Pancreas (tissue), 10 donors: Measurements from ENCODE around the gene MIDN. TPM values are rescaled to one million over a fixed set of nuclear protein-coding genes. Genes with fewer than 3 reads are reported as not detected.

Experiments
- ATAC-seq, 4 donors: fragments of 200-7000 bp; cut with Tn5 transposase; one replicate each; pipeline versions ENCODE4 v1.8.0 to v1.9.1; 2020; ENCODE audit warnings: mild to moderate bottlenecking in 4 of 4, moderate library complexity in 4 of 4
- DNase-seq, 6 donors: peaks; one replicate each; pipeline ENCODE4 v3.0.0-alpha.2; 2020
- FAIRE-seq: peaks from 2 replicates; lab custom pipeline; 2012; peaks lifted over from hg19 to GRCh38; lab: Jason Lieb, UNC
- H3K27ac ChIP-seq, 4 donors: fragments of 200-600 bp; sonication (generic); 1 replicate in 3 of 4; 2 replicates in 1 of 4; pipeline versions ENCODE4 v1.5.0 to v1.8.0; 2020
- H3K27me3 ChIP-seq, 4 donors: fragments of 200-600 bp; one replicate each; pipeline ENCODE4 v1.8.0; 2021
- H3K36me3 ChIP-seq, 3 donors: fragments of 200-600 bp; sonication (generic) in 1 of 3; one replicate each; pipeline versions ENCODE4 v1.5.0 to v1.8.0; 2020 to 2021
- H3K4me1 ChIP-seq, 3 donors: fragments of 200-600 bp; one replicate each; pipeline ENCODE4 v1.8.0; 2021
- H3K4me3 ChIP-seq, 4 donors: fragments of 200-600 bp; sonication (generic) in 2 of 4; one replicate each; pipeline versions ENCODE4 v1.5.0 to v1.8.0; 2020 to 2021
- H3K9me3 ChIP-seq, 4 donors: fragments of 200-600 bp; one replicate each; pipeline ENCODE4 v1.8.0; 2021
- WGBS, 2 donors: extraction: QIAGEN DNeasy Blood & Tissue Kit; methylation state at CpG; one replicate each; pipeline ENCODE4 v1.1.7; 2013; 5-methylcytosine and 5-hydroxymethylcytosine counted together
- intact Hi-C, 3 donors: fragments of 100-400 bp; cut with DNase I; formaldehyde crosslinking; loops; one replicate each; pipeline versions ENCODE4 v1.11.1 to v1.14.2; 2022
- polyA plus RNA-seq, 2 donors: library from polyadenylated mRNA; stranded (reverse); fragments of 200-250 nt; gene quantifications; one replicate each; pipeline ENCODE4 v1.2.3, GENCODE V29; 2013
- total RNA-seq, 6 donors: library from RNA; stranded (reverse); fragmentation: NEBNext Ultra II Directional in 4 of 6; extraction: Animal tissue kit (Norgen Biotek cat#: 25700) in 4 of 6; gene quantifications; one replicate each; pipeline versions ENCODE4 v1.2.1 to v1.2.4, GENCODE V29; 2021 to 2023
- TF ChIP-seq, protein P1 (sequence below), 4 donors: fragments of 200-600 bp; sonication (generic) in 3 of 4; IDR thresholded peaks; one replicate each; pipeline versions ENCODE4 v1.5.0 to v1.8.0; 2021; ENCODE audit warnings: antibody characterized with exemption in 4 of 4
- donor health status: healthy with polysubstance abuse.
- donor health status: DM: no; HTN: no; CAD: no; lungs with moderate emphysema.
- donor health status: DM: no; HTN: no; CAD: no.
- donor health status: control.
- donor health status: control.
- donor health status: Bipolar disorder and iron deficiency.
- donor health status: DM: yes; HTN: yes; CAD: no.
- donor health status: DM: no; HTN: no; CAD: no.
- donor health status: DM: no; HTN: no; CAD: no.
- donor health status: DM: yes; HTN: yes; CAD: no.

The MIDN gene
- total and polyA plus RNA-seq, 8 donors, result 32.1 to 78.0 (median 44.4) TPM

DNA sequence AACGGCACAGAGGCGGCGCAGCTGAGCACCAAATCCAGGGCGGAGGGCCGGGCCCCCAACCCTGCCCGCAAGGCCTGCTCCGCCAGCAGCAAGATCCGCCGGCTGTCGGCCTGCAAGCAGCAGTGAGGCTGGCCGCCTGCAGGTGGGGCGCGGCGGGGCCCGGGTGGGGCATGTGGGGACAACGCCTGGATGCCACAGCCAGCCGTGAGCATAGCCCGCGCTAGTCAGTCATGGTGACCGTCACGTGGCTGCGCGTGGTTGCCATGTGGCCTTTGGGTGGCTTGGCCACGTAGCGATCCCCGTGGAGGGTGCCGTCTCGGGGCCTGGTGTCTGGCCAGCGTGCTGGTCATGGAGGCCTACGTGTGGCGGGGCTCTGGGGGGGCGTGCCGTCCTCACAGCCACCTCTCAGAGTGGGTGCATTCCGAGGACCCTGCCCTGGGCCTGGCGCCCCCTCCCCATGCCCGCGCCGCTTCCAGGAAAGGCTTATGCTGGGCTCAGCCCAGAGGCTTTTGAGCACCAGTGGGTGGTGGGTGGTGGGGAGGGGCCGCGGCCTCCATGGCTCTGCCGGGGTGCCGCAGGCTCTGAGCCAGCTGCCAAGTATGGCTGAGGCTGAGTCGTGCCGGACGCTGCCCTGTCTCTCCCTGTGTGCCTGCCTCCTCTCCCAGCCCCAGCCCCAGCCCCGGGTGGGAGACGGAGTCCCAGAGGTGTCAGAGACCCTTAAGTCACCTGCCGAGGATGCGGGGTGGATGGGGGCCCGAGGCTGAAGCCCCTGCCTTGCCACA, 21.7 kb upstream of the MIDN start:
- no peak for ATAC-seq
- Histone ChIP-seq H3K27ac (no peak overlapping the region), H3K27me3 (no peaks in the 10 kb centered on the region), H3K9me3 (no peaks in the 10 kb centered on the region), H3K4me3 (no peak overlapping the region), H3K4me1 (peaks cover 0 to 4% (median 2%) of the 10 kb centered on the region in 3 donors), H3K36me3 (peaks cover 0 to 16% (median 5%) of the 10 kb centered on the region in 3 donors)
- WGBS, 2 donors, result 95% methylated on average over 46 to 50 of the region's 50 CpGs
- intact Hi-C loops, result no loop called here
- no peak for FAIRE-seq
- TF ChIP-seq, protein P1, sequence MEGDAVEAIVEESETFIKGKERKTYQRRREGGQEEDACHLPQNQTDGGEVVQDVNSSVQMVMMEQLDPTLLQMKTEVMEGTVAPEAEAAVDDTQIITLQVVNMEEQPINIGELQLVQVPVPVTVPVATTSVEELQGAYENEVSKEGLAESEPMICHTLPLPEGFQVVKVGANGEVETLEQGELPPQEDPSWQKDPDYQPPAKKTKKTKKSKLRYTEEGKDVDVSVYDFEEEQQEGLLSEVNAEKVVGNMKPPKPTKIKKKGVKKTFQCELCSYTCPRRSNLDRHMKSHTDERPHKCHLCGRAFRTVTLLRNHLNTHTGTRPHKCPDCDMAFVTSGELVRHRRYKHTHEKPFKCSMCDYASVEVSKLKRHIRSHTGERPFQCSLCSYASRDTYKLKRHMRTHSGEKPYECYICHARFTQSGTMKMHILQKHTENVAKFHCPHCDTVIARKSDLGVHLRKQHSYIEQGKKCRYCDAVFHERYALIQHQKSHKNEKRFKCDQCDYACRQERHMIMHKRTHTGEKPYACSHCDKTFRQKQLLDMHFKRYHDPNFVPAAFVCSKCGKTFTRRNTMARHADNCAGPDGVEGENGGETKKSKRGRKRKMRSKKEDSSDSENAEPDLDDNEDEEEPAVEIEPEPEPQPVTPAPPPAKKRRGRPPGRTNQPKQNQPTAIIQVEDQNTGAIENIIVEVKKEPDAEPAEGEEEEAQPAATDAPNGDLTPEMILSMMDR (IDR thresholded peaks at IDR 0.05), result no peak
- DNase-seq, result no peak

- DNase-seq, result no peak
- intact Hi-C loops, result no loop called here
- FAIRE-seq, result no peak
Observed at GRCh38 chr19:1227304-1228054, 20.9 kb upstream of the MIDN start.

DNA sequence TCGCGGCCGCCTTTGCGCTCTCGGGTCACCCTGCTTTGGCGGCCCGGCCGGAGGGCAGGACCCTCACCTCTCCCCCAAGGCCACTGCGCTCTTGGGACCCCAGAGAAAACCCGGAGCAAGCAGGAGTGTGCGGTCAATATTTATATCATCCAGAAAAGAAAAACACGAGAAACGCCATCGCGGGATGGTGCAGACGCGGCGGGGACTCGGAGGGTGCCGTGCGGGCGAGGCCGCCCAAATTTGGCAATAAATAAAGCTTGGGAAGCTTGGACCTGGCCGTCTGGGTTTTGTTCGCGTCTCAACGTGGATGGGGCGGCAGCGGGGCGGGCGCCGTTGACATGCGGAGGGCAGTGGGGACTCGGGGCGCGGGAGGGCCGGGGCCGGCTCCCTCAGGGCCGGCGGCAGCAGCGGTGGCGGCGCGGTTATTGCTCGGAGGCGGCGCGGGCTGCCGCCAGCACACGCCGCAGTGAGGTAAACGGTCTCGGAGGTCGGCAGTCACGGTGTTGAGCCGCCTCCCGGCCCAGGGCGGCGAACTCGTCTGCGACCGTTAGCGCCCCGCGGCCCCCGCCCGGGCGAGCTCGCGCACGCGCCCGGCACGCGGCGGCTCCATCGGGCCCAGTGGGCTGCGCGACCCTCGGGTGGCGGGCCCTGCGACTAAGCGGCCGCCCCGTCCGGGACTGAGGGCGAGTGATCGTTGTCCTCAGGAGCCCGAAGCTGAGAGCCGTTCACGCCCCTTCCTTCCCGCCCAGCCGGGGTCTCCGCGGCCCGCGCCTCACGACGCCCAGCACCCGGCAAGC, 20.0 kb upstream of the MIDN start:
- Histone ChIP-seq H3K4me1 (peaks cover 11 to 18% (median 15%) of the 10 kb centered on the region in 3 donors), H3K9me3 (no peaks in the 10 kb centered on the region), H3K27ac (no peak overlapping the region), H3K36me3 (peaks cover 0 to 12% (median 5%) of the 10 kb centered on the region in 3 donors), H3K27me3 (no peaks in the 10 kb centered on the region), H3K4me3 (no peak overlapping the region)
- ATAC-seq (no peak), DNase-seq (no peak), FAIRE-seq (no peak)
- TF ChIP-seq, protein P1 (IDR thresholded peaks at IDR 0.05), result no peak
- WGBS, 2 donors, result 96% methylated on average over 95 to 100 of the region's 100 CpGs
- intact Hi-C loops, result no loop called here

More at GRCh38 chr19:1227304-1228054, 20.9 kb upstream of the MIDN start:
- H3K27ac ChIP-seq, result no peak overlapping the region
- no peak overlapping the region for H3K4me3 ChIP-seq
- no peaks in the 10 kb centered on the region for H3K9me3 ChIP-seq
- peaks cover 2 to 9% (median 6%) of the 10 kb centered on the region in 3 donors for H3K4me1 ChIP-seq
- peaks cover 0 to 16% (median 5%) of the 10 kb centered on the region in 3 donors for H3K36me3 ChIP-seq
- H3K27me3 ChIP-seq, result no peaks in the 10 kb centered on the region
- TF ChIP-seq, protein P1 (IDR thresholded peaks at IDR 0.05), result no peak
- WGBS, 2 donors, result 93 to 95% methylated on average over 56 of the region's 56 CpGs
- no peak for ATAC-seq

DNA sequence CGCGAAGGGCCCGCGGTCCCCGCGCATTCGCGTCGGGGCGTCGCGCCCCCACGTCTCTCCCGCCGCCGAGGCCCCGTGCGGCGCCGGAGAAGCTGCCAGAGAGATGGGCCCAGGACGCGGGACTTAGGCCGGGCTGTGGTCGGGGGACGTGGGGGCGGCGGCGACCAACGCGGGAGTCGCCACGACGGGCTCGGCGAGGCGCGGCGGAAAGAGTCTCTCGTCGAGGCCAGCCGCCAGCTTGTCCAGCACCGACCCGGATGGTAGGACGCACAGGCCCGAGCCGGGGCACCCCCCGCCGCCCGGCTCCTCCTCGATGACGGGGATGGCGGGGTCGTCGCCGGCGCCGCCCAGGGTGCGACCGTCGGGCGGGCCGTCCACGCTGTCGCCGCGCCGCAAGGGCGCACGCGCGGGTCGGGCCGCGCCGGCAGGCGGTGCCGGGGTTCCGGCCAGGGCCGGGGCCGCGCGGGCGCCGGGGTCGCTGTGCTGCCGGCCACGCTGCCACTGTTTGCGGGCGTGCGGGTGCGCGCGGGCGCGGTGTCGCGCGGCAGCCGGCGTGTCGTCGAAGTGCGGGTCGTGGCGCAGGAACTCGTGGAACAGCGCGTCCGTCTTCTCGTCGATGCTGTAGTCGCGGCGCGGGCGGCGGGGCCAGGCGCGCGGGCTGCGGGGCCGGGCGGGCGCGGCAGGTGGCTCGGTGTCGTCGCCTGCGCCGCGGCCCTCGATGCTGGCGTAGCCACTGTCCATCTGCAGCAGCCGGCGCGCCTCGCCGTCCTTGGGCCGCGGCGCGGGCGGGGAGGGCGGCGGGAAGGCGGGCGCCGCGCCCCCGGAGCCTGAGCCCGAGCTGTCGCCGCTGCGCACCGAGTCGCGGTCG, 19.1 kb upstream of the MIDN start:
- Histone ChIP-seq H3K9me3 (no peaks in the 10 kb centered on the region), H3K27ac (no peak overlapping the region), H3K27me3 (no peaks in the 10 kb centered on the region), H3K36me3 (peaks cover 0 to 8% (median 5%) of the 10 kb centered on the region in 3 donors), H3K4me3 (no peak overlapping the region), H3K4me1 (peaks cover 15 to 23% (median 19%) of the 10 kb centered on the region in 3 donors)
- TF ChIP-seq, protein P1 (IDR thresholded peaks at IDR 0.05), result no peak
- DNase-seq, result no peak
- no peak for FAIRE-seq
- no peak for ATAC-seq
- intact Hi-C loops, result no loop called here
- 88 to 91% methylated on average over 128 to 158 of the region's 158 CpGs for WGBS, 2 donors
